GM12872 (cell line): ENCODE results near the gene TP53TG3D.
"Not testable (repeated sequence)": the region's sequence is repeated elsewhere in the genome, so short reads cannot be mapped to it uniquely, and the experiment has no call there.

Experiments
- CTCF ChIP-seq: IDR thresholded peaks from 3 replicates; pipeline ENCODE4 v1.5.1; 2011; ENCODE audit warnings: low read depth, mild to moderate bottlenecking, low read length, moderate library complexity; ENCODE audit not compliant: insufficient read depth

The TP53TG3D gene

GRCh38 chr16:32252986-32253385, at the start of gene TP53TG3D:
Gene TP53TG3D, plus strand, starts transcription at chr16:32253286. Its CDS starts 68 bp downstream, at chr16:32253354.
- TF ChIP-seq CTCF = not testable (repeated sequence)
